Neutrophil (primary cell): ENCODE measurements around the gene LTBP1.
"Not testable (repeated sequence)": the region's sequence is repeated elsewhere in the genome, so short reads cannot be mapped to it uniquely, and the experiment has no call there.

ENCODE experiments used
- H3K27ac ChIP-seq: fragments of 200-600 bp; sonication (generic); 2 replicates; pipeline ENCODE4 v1.5.1; 2016; ENCODE audit warnings: mild to moderate bottlenecking, moderate library complexity
- H3K27me3 ChIP-seq: fragments of 200-600 bp; sonication (generic); 2 replicates; pipeline ENCODE4 v1.6.0; 2016; ENCODE audit warnings: mild to moderate bottlenecking
- H3K36me3 ChIP-seq: fragments of 200-600 bp; sonication (generic); 2 replicates; pipeline ENCODE4 v1.5.1; 2017
- H3K4me1 ChIP-seq, 2 experiments: fragments of 200-600 bp in 1 of 2; sonication (generic) in 1 of 2; 1 replicate in 1 of 2; 2 replicates in 1 of 2; pipeline versions ENCODE4 v1.5.1 to v1.6.1; 2013 to 2016; ENCODE audit warnings: low read depth in 1 of 2, low read length in 1 of 2, mild to moderate bottlenecking in 1 of 2, moderate library complexity in 1 of 2; ENCODE audit not compliant: control insufficient read depth in 1 of 2, insufficient read depth in 1 of 2
- H3K4me3 ChIP-seq, 2 experiments: fragments of 200-600 bp in 1 of 2; sonication (generic) in 1 of 2; 1 replicate in 1 of 2; 2 replicates in 1 of 2; pipeline ENCODE4 v1.5.1; 2013 to 2016; ENCODE audit warnings: low read depth in 1 of 2, low read length in 1 of 2, mild to moderate bottlenecking in 1 of 2, moderate library complexity in 1 of 2
- H3K9me3 ChIP-seq: fragments of 200-600 bp; sonication (generic); 2 replicates; pipeline ENCODE4 v1.5.1; 2016
- TF ChIP-seq, protein P1 (sequence below): fragments of 200-600 bp; sonication (generic); IDR thresholded peaks from 2 replicates; pipeline ENCODE4 v1.5.1; 2016; ENCODE audit warnings: antibody characterized with exemption

Gene LTBP1

GRCh38 chr2:33166287-33166881, 219.6 kb downstream of the LTBP1 start:
- TF ChIP-seq, protein P1, sequence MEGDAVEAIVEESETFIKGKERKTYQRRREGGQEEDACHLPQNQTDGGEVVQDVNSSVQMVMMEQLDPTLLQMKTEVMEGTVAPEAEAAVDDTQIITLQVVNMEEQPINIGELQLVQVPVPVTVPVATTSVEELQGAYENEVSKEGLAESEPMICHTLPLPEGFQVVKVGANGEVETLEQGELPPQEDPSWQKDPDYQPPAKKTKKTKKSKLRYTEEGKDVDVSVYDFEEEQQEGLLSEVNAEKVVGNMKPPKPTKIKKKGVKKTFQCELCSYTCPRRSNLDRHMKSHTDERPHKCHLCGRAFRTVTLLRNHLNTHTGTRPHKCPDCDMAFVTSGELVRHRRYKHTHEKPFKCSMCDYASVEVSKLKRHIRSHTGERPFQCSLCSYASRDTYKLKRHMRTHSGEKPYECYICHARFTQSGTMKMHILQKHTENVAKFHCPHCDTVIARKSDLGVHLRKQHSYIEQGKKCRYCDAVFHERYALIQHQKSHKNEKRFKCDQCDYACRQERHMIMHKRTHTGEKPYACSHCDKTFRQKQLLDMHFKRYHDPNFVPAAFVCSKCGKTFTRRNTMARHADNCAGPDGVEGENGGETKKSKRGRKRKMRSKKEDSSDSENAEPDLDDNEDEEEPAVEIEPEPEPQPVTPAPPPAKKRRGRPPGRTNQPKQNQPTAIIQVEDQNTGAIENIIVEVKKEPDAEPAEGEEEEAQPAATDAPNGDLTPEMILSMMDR: no peak
- Histone ChIP-seq H3K4me3 (no peak overlapping the region), H3K27me3 (no peaks in the 10 kb centered on the region), H3K27ac (no peak overlapping the region), H3K4me1 (no peaks in the 10 kb centered on the region), H3K9me3 (no peaks in the 10 kb centered on the region), H3K36me3 (no peaks in the 10 kb centered on the region)

DNA sequence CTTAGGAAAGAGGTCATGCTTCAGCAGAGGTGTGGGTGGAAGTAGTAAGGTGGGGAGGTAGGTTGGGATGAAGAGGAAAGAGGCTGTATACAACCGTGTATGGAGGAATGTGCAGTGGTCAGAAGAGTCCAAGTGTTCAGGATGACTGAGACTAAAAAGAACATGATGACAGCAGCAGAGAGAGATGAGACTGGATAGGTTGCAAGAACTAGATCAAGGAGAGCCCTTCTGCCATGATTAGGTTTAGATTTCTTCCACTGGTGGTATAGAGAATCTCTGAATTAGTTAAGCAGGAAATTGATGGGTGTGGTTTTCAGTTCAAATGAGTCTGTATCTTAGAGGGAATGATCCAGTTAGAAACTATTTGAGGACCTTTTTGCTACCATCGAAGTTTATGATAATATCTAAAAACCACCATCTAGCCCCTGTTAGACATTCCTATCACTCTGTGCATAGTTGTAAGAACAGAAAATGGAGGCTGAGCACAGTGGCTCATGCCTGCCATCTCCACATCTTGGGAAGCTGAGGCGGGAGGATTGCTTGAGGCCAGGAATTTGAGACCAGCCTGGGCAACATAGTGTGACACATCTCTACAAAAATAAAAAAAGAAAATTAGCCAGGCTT, 221.0 kb downstream of the LTBP1 start:
- Histone ChIP-seq H3K36me3 (no peaks in the 10 kb centered on the region), H3K9me3 (no peaks in the 10 kb centered on the region), H3K27me3 (no peaks in the 10 kb centered on the region), H3K27ac (no peak overlapping the region), H3K4me3 (no peak overlapping the region), H3K4me1 (no peaks in the 10 kb centered on the region)
- TF ChIP-seq, protein P1: no peak

DNA sequence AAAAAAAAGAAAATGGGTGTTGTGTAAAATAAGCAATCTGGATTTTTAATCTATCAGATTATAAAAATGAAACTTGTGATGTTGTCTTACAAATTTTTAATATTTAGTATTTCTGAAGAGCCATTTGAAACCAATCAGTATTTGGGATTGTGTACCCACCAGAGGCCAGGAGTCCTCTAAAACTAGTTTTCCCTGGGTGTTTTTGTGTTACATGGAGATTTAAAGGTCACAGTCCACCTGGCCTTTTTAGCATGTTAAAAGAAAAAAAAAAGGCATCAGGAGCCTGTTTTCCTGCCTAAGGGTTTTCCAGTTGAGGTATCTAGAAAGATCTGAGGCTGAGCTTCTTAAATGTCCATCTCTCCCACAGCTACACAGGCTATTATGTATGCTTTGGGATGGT, 221.7 kb downstream of the LTBP1 start:
- Histone ChIP-seq H3K9me3 (no peaks in the 10 kb centered on the region), H3K4me1 (no peaks in the 10 kb centered on the region), H3K4me3 (no peak overlapping the region), H3K27ac (no peak overlapping the region), H3K27me3 (no peaks in the 10 kb centered on the region), H3K36me3 (no peaks in the 10 kb centered on the region)
- TF ChIP-seq, protein P1: no peak

DNA sequence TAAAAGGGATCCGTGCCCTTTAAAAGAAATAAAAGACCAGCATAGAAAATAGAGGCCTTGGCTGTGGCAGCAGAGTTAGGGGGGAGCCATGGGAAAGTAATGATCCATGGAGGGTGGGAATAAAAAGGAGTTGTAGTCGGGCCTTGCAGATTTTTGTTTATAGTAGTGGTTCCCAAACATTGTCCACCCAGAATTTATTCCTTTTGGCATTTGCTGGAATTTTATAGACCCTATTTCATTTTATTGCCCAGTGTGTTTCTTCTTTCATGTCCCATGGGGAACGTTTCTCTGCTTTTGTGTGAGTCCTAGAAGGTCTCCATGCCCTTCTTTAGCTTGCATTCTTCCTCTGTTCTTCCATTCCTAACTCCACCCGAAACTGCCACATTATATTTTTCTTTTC, 222.2 kb downstream of the LTBP1 start:
- Histone ChIP-seq H3K27me3 (no peaks in the 10 kb centered on the region), H3K9me3 (no peaks in the 10 kb centered on the region), H3K4me3 (no peak overlapping the region), H3K36me3 (no peaks in the 10 kb centered on the region), H3K27ac (no peak overlapping the region), H3K4me1 (no peaks in the 10 kb centered on the region)
- TF ChIP-seq, protein P1: no peak

DNA sequence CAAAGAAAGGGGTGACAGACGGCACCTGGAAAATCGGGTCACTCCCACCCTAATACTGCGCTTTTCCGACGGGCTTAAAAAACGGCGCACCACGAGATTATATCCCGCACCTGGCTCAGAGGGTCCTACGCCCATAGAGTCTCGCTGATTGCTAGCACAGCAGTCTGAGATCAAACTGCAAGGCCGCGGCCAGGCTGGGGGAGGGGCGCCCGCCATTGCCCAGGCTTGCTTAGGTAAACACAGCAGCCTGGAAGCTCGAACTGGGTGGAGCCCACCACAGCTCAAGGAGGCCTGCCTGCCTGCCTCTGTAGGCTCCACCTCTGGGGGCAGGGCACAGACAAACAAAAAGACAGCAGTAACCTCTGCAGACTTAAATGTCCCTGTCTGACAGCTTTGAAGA, 223.5 kb downstream of the LTBP1 start:
- not testable (repeated sequence) for H3K9me3 ChIP-seq, H3K27ac ChIP-seq, H3K36me3 ChIP-seq, H3K27me3 ChIP-seq, H3K4me1 ChIP-seq, H3K4me3 ChIP-seq

DNA sequence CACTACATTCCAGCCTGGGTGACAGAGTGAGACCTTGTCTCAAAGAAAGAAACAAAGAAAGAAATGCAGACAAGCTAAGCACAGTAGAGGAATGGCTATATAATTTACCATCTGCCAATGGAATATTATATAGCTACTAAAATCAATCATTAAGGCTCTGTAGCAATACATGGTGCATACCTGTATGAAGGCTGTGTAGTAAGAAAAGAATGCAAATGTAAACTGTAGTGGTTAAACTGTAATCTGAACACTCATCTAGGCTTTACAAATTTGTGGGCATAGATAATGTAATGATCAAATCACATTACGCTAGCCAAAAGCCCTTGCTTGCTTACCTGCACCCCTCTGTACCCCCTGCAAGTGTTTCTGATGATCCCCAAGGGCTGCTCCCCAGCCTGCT, 230.9 kb downstream of the LTBP1 start:
- Histone ChIP-seq H3K27me3 (no peaks in the 10 kb centered on the region), H3K4me1 (no peaks in the 10 kb centered on the region), H3K4me3 (no peak overlapping the region), H3K27ac (no peak overlapping the region), H3K9me3 (no peaks in the 10 kb centered on the region), H3K36me3 (no peaks in the 10 kb centered on the region)
- TF ChIP-seq, protein P1: no peak
